ENCODE results near the gene SCN9A.

DNA sequence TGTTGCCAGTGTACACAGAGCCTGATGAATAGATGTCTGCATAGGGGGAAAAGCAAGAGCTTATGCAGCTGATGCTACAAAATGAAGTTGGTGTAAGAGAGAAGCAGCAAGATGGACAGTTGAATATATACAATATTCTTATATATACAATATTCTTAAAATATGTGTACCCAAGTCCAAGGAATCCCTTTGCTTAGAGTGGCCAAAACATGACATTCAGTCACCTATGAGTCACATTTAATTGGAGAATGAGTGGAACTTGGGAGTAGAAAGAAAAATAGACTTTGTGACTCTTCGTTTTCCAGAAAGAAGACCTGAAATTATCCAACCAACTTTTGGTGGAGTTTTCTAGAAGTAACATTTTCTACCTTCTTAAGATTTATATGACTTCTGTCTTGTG is 81.8 kb downstream of the SCN9A start:
- TF ChIP-seq POLR2A (IDR thresholded peaks at IDR 0.05), result no peak
- no peak for TF ChIP-seq POLR2AphosphoS5 (IDR thresholded peaks at IDR 0.05)
- no peak for TF ChIP-seq CTCF (IDR thresholded peaks at IDR 0.05)
